Neuronal stem cell (in vitro differentiated cells): Measurements from ENCODE around the gene TRIOBP.
A peak's percentile ranks its signal among the peaks of the same experiment; 100 is the strongest.
"Not testable (repeated sequence)": the region's sequence is repeated elsewhere in the genome, so short reads cannot be mapped to it uniquely, and the experiment has no call there.

Experiments used
- DNase-seq: peaks from one replicate; pipeline ENCODE4 v3.0.0-alpha.2; 2013; ENCODE audit warnings: low spot score
- H2AFZ ChIP-seq: one replicate; pipeline ENCODE4 v1.6.1; 2013; ENCODE audit warnings: mild to moderate bottlenecking, low read length, inconsistent platforms
- H2AK5ac ChIP-seq: 2 replicates; pipeline ENCODE4 v1.6.1; 2013; ENCODE audit warnings: low read depth, mild to moderate bottlenecking, inconsistent platforms, low read length, moderate library complexity, mixed read lengths
- H2BK120ac ChIP-seq: 2 replicates; pipeline ENCODE4 v1.6.1; 2013; ENCODE audit warnings: low read depth, mild to moderate bottlenecking, inconsistent platforms, low read length, moderate library complexity, mixed read lengths
- H2BK12ac ChIP-seq: one replicate; pipeline ENCODE4 v1.6.1; 2013; ENCODE audit warnings: low read length, inconsistent platforms
- H2BK15ac ChIP-seq: 2 replicates; pipeline ENCODE4 v1.6.1; 2013; ENCODE audit warnings: mild to moderate bottlenecking, low read length, inconsistent platforms, mixed read lengths
- H2BK5ac ChIP-seq: one replicate; pipeline ENCODE4 v1.6.1; 2013; ENCODE audit warnings: inconsistent platforms, mild to moderate bottlenecking, low read length, moderate library complexity
- H3K14ac ChIP-seq: one replicate; pipeline ENCODE4 v1.6.1; 2013; ENCODE audit warnings: low read length, inconsistent platforms
- H3K18ac ChIP-seq: 2 replicates; pipeline ENCODE4 v1.6.1; 2013; ENCODE audit warnings: low read length, inconsistent platforms
- H3K23ac ChIP-seq: 2 replicates; pipeline ENCODE4 v1.6.1; 2013; ENCODE audit warnings: low read depth, mild to moderate bottlenecking, mixed read lengths, low read length, inconsistent platforms; ENCODE audit not compliant: poor library complexity
- H3K27ac ChIP-seq: replicated peaks from 3 replicates; pipeline ENCODE4 v1.5.1; 2013; ENCODE audit warnings: low read length, inconsistent platforms
- H3K27me3 ChIP-seq, 3 experiments: 2 replicates each; pipeline ENCODE4 v1.6.1; 2013; ENCODE audit warnings: low read length in 3 of 3, mild to moderate bottlenecking in 2 of 3, inconsistent platforms in 1 of 3, low read depth in 1 of 3, mixed read lengths in 1 of 3, moderate library complexity in 1 of 3; ENCODE audit not compliant: control insufficient read depth in 3 of 3, insufficient read depth in 3 of 3
- H3K36me3 ChIP-seq, 2 donors: replicated peaks in 1 of 2; 2 replicates each; pipeline ENCODE4 v1.6.1; 2013; ENCODE audit warnings: low read length in 2 of 2; ENCODE audit not compliant: control insufficient read depth in 2 of 2, insufficient read depth in 2 of 2
- H3K4ac ChIP-seq: 2 replicates; pipeline ENCODE4 v1.6.1; 2013; ENCODE audit warnings: inconsistent platforms, mild to moderate bottlenecking, low read length, moderate library complexity
- H3K4me1 ChIP-seq, 2 donors: 1 replicate in 1 of 2; 2 replicates in 1 of 2; pipeline ENCODE4 v1.6.1; 2013; ENCODE audit warnings: low read length in 2 of 2, low read depth in 1 of 2; ENCODE audit not compliant: control insufficient read depth in 2 of 2, insufficient read depth in 1 of 2
- H3K4me2 ChIP-seq: one replicate; pipeline ENCODE4 v1.6.1; 2013; ENCODE audit warnings: mild to moderate bottlenecking, low read length, inconsistent platforms; ENCODE audit not compliant: insufficient read depth, poor library complexity, severe bottlenecking
- H3K4me3 ChIP-seq, 2 donors: 2 replicates each; pipeline ENCODE4 v1.5.1; 2013; ENCODE audit warnings: low read length in 2 of 2, mild to moderate bottlenecking in 2 of 2, inconsistent platforms in 1 of 2, moderate library complexity in 1 of 2
- H3K79me1 ChIP-seq: one replicate; pipeline ENCODE4 v1.6.1; 2013; ENCODE audit warnings: low read depth, mild to moderate bottlenecking, inconsistent platforms, low read length, moderate library complexity
- H3K9ac ChIP-seq: one replicate; pipeline ENCODE4 v1.6.1; 2013; ENCODE audit warnings: mild to moderate bottlenecking, low read depth, low read length, inconsistent platforms; ENCODE audit not compliant: poor library complexity
- H3K9me3 ChIP-seq, 2 donors: replicated peaks in 1 of 2; 2 replicates each; pipeline versions ENCODE3 to v1.6.1; 2013; ENCODE audit warnings: low read length in 2 of 2, mild to moderate bottlenecking in 2 of 2, inconsistent platforms in 1 of 2, low read depth in 1 of 2, mixed read lengths in 1 of 2, moderate library complexity in 1 of 2; ENCODE audit not compliant: control insufficient read depth in 2 of 2, insufficient read depth in 1 of 2
- H4K8ac ChIP-seq: one replicate; pipeline ENCODE4 v1.6.1; 2013; ENCODE audit warnings: low read depth, mild to moderate bottlenecking, inconsistent platforms, low read length, moderate library complexity
- H4K91ac ChIP-seq: one replicate; pipeline ENCODE4 v1.6.1; 2013; ENCODE audit warnings: low read length, low read depth, mild to moderate bottlenecking, inconsistent platforms; ENCODE audit not compliant: poor library complexity
- WGBS, 2 donors: extraction: QIAGEN DNeasy Blood & Tissue Kit; methylation state at CpG; one replicate each; pipeline ENCODE4 v1.1.7; 2013; ENCODE audit warnings: missing lambda C conversion rate in 2 of 2, mixed read lengths in 1 of 2; ENCODE audit not compliant: insufficient read length in 2 of 2, insufficient replicate concordance in 1 of 2; ENCODE audit errors: extremely low coverage in 2 of 2; 5-methylcytosine and 5-hydroxymethylcytosine counted together

The TRIOBP gene

DNA sequence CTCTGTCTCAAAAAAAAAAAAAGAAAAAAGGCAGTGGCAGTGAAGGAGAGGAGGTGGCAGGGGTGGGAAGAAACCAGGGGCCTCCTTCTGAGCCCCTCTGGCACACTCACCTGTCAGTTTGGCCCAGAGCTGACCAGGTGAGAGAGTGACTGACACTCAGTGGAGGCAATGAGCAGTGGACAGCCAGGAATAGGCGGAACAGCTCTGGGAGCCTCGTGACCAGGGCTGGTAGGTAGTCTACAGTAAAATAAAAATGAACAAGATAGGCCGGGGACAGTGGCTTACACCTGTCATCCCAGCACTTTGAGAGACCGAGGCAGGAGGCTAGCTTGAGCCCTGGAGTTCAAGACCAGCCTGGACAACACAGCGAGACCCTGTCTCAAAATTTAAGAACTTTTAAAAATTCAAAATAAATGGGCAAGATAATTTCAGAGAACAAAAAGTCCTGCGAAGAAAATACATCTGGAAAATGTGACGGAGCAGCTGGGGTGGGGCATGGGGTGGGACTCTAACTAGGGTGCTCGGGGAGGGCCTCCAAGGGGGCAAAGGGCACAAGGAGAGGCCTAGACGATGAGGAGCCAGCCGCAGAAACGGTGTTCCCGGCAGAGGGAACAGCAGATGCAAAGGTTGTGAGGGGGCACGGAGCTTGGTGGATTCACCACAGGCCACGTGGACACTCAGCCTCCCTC lies 42.1 kb upstream of the TRIOBP start:
- Histone ChIP-seq H3K4me2 (no peak overlapping the region), H3K23ac (no peak overlapping the region), H3K4ac (no peak overlapping the region), H2AK5ac (no peak overlapping the region), H4K91ac (no peak overlapping the region), H3K36me3 (peaks cover 5 to 36% of the 10 kb centered on the region in 2 donors), H4K8ac (no peak overlapping the region), H3K9me3 (no peaks in the 10 kb centered on the region), H2BK5ac (no peak overlapping the region), H3K18ac (no peak overlapping the region), H2BK12ac (no peak overlapping the region), H2BK15ac (no peak overlapping the region), H2AFZ (no peak overlapping the region), H3K79me1 (peaks cover 7% of the 10 kb centered on the region), H3K27me3 (no peaks in the 10 kb centered on the region), H3K14ac (no peak overlapping the region), H3K4me3 (no peak overlapping the region), H3K9ac (no peak overlapping the region), H3K27ac (no peak overlapping the region), H2BK120ac (no peak overlapping the region), H3K4me1 (peaks cover 6 to 8% of the 10 kb centered on the region in 2 donors)
- WGBS, 2 donors, result no CpG with 5 or more reads among the region's 14 CpGs
- no peak for DNase-seq

DNA sequence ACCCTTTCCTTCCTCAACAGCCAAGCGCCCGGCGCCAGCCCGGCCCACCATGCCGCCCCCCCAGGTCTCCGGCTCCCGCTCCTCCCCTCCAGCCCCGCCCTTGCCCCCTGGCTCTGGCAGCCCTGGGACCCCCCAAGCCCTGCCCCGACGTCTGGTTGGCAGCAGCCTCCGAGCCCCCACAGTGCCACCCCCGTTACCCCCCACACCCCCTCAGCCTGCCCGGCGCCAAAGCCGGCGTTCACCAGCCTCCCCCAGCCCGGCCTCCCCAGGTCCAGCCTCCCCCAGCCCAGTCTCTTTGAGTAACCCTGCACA lies 41.6 kb upstream of the TRIOBP start:
- H3K9ac ChIP-seq, result no peak overlapping the region
- H2AFZ ChIP-seq, result no peak overlapping the region
- H3K14ac ChIP-seq, result no peak overlapping the region
- H3K4me1 ChIP-seq, result peaks cover 8 to 9% of the 10 kb centered on the region in 2 donors
- H3K18ac ChIP-seq, result no peak overlapping the region
- H4K91ac ChIP-seq, result no peak overlapping the region
- no peak overlapping the region for H3K27ac ChIP-seq
- DNase-seq, result no peak
- H3K9me3 ChIP-seq, result no peaks in the 10 kb centered on the region
- no peak overlapping the region for H4K8ac ChIP-seq
- no peak overlapping the region for H3K4me2 ChIP-seq
- H3K23ac ChIP-seq, result no peak overlapping the region
- no peak overlapping the region for H2AK5ac ChIP-seq
- peaks cover 5 to 32% of the 10 kb centered on the region in 2 donors for H3K36me3 ChIP-seq
- no peak overlapping the region for H2BK15ac ChIP-seq
- no peak overlapping the region for H2BK120ac ChIP-seq
- no peak overlapping the region for H2BK5ac ChIP-seq
- WGBS, 2 donors, result no CpG with 5 or more reads among the region's 17 CpGs
- H3K27me3 ChIP-seq, result no peaks in the 10 kb centered on the region
- no peak overlapping the region for H2BK12ac ChIP-seq
- H3K79me1 ChIP-seq, result peaks cover 7% of the 10 kb centered on the region
- H3K4ac ChIP-seq, result no peak overlapping the region
- no peak overlapping the region for H3K4me3 ChIP-seq

DNA sequence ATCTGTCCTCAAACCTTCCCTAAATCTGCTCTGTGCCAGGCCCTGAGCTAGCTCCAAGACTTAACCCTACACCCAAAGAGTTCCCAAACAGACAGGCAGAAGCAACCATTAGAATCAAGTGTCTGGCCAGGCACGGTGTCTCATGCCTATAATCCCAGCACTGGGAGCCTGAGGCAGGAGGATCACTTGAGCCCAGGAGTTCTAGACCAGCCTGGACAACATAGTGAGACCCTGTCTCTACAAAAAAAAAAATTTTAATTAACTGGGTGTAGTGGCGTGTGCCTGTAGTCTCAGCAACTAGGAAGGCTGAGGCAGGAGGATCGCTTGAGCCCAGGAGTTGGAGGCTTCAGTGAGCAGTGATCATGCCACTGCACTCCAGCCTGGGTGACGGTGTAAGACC lies 40.3 kb upstream of the TRIOBP start:
- Histone ChIP-seq H3K4me1 (peaks cover 11 to 16% of the 10 kb centered on the region in 2 donors), H3K36me3 (peaks cover 3 to 29% of the 10 kb centered on the region in 2 donors), H3K79me1 (peaks cover 11% of the 10 kb centered on the region)
- H3K14ac ChIP-seq, H2BK12ac ChIP-seq, H2BK15ac ChIP-seq, H3K27ac ChIP-seq, H3K18ac ChIP-seq, H3K23ac ChIP-seq, H3K4me2 ChIP-seq, H2AFZ ChIP-seq, H2AK5ac ChIP-seq, H2BK120ac ChIP-seq, H3K4me3 ChIP-seq, H3K9ac ChIP-seq, H2BK5ac ChIP-seq, DNase-seq, H3K4ac ChIP-seq, H4K8ac ChIP-seq, H3K9me3 ChIP-seq, H3K27me3 ChIP-seq, H4K91ac ChIP-seq: not testable (repeated sequence)
- no CpG with 5 or more reads among the region's 4 CpGs for WGBS, 2 donors

DNA sequence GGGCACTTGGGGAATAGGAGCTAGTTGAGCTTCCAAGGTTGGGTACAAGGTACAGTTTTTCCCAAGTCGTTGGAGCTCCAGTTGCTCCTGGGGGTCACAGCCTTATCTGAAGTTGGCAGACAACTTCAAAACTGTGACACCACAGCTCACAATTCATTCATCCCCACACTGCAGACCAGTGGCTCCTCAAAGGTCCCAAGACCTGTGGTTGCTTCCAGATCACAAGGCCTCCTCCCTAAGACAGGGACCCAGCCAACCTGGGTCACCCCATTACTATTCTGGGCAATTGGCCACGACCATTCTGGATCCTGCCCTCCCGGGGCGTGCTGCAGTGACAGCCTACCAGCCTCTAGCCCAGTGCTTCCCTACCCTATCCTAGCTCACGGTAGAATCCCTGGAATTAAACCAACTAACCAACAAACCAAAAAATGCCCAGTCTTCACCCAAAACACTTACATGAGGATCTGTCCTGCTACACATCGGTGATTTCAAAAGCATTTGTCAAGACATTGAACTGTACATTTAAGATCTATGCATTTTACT lies 39.2 kb upstream of the TRIOBP start:
- H3K27ac ChIP-seq, result peak overlapping the region; percentile 43
- H3K18ac ChIP-seq, result no peak overlapping the region
- H4K91ac ChIP-seq, result no peak overlapping the region
- H3K27me3 ChIP-seq, result no peaks in the 10 kb centered on the region
- no peak overlapping the region for H3K9ac ChIP-seq
- no CpG with 5 or more reads among the region's 6 CpGs for WGBS, 2 donors
- H3K9me3 ChIP-seq, result no peaks in the 10 kb centered on the region
- no peak overlapping the region for H4K8ac ChIP-seq
- H2BK5ac ChIP-seq, result no peak overlapping the region
- H3K36me3 ChIP-seq, result peaks cover 4 to 31% of the 10 kb centered on the region in 2 donors
- peaks cover 11 to 16% of the 10 kb centered on the region in 2 donors for H3K4me1 ChIP-seq
- H2AK5ac ChIP-seq, result peak overlapping the region; percentile 51
- no peak overlapping the region for H2BK120ac ChIP-seq
- H3K4ac ChIP-seq, result no peak overlapping the region
- H3K4me3 ChIP-seq, result peak overlapping the region; percentile 52 to 71
- H2AFZ ChIP-seq, result peak overlapping the region; percentile 74
- DNase-seq, result no peak
- no peak overlapping the region for H3K23ac ChIP-seq
- H3K79me1 ChIP-seq, result peaks cover 11% of the 10 kb centered on the region
- no peak overlapping the region for H3K14ac ChIP-seq
- H2BK12ac ChIP-seq, result no peak overlapping the region
- peak overlapping the region; percentile 67 for H3K4me2 ChIP-seq
- no peak overlapping the region for H2BK15ac ChIP-seq
